Activated CD4-positive, alpha-beta T cell treated with anti-CD3 and anti-CD28 coated beads, Interleukin-2, amount 50 U/mL, for 24 hours (primary cell): ENCODE results near the gene FAM135A.
"Not testable (repeated sequence)": the region's sequence is repeated elsewhere in the genome, so short reads cannot be mapped to it uniquely, and the experiment has no call there.

Experiments used
- DNase-seq, 2 donors: peaks; one replicate each; pipeline ENCODE4 v3.0.0-alpha.2; 2020; ENCODE audit warnings: low read depth in 1 of 2, low spot score in 1 of 2

FAM135A gene

DNA sequence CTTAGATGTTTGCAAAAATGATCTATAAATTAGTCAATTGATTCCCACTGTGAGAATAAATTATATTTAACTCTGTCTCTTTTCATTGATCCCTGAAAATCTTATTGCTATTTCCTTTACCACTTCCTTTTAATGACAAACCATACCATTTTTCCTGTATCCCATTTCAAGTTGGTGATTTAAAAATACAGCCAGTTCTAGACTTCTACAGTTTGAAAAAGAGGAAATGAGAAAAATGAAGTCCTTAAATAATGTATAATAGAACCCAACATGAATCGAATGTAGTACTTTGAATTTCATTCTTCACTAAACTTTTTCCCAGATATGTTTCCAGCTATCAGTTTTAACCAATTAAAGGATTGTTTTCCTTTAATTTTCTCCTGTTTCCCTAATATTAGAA lies 124.0 kb downstream of the FAM135A start:
- DNase-seq = no peak

DNA sequence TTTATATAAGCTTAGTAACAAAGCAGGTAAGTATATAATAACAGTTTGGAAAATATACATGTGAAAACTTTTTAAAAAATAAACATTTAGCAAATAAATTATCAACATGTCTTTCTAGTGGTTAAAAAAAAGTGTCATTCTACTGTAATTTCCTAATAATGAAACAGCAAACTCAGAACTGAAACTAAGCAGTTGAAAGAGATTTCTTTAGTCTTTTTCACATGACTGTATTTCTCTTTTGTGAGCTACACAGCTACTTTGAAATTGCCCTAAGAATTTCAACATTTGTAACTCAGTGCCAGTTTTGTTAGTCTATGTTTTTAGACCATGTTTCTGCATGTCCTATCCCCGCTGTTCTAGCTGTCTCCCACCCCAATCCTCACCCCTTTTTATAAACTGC lies 125.1 kb downstream of the FAM135A start:
- no peak for DNase-seq

DNA sequence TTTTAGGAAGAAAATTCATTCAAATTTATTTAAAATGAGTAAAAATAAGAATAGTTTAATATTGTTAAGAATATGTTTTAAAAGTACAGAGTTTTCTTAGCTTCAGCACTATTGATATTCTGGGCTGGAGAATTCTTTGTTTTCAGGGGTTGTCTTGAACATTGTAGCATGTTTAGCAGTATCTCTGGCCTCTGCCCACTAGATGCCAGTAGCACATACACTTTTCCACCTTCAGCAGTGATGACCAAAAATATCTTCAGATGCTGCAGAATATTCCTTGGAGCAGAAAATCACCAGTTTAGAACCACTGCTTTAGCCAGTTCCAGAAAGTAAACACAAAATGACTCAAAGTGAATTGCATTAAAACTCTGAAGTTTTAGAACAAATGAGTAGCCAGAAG lies 134.0 kb downstream of the FAM135A start:
- DNase-seq = no peak

DNA sequence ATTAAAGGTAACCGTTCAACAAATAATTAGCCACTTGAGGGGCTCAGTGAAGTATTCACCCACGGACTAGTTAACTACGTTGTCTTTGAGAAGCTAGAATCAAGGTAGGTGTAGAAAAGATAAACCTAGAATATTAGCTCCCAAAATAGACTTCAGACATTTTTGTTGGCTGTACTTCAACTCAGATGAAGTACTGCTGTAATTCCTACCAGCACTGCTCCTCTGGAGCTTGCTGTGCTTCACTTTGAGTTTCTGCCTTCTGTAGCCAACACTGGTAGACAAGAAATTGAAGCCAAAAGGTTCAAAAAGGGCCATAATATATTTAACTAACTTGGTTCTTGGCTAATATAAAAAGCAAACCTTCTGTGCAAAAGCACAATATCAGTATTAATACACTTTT lies 134.6 kb downstream of the FAM135A start:
- DNase-seq = no peak

DNA sequence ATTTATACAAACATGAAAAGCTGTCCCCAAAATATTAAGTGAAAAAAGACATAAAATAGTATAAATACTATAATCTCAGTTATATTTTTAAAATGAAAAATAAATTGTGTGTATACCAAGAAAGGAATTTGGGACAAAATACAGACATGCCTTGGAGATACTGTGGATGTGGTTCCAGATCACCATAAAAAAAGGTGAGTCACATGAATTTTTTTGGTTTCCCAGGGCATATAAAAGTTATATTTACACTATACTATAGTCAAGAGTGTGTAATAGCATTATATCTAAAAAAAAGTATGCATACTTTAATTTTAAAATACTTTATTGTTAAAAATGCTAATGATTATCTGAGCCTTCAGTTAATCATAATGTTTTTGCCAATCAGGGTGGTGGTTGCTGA lies 136.0 kb downstream of the FAM135A start:
- no peak for DNase-seq

DNA sequence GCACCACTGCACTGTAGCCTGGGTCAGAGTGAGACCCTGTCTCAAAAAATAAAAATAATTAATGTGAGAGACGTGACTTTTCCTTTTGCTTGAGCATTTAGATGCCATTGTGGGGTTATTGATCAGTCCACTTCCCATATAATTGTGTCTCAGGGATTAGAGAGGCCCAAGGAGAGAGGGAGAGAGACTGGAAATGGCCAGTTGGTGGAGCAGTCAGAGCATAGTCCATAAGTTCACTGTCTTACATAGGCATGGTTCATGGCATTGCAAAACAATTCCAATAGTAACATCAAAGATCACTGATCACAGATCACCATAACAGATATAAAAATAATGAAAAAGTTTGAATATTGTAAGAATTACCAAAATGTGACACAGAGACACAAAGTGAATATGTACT lies 138.3 kb downstream of the FAM135A start:
- DNase-seq = no peak

DNA sequence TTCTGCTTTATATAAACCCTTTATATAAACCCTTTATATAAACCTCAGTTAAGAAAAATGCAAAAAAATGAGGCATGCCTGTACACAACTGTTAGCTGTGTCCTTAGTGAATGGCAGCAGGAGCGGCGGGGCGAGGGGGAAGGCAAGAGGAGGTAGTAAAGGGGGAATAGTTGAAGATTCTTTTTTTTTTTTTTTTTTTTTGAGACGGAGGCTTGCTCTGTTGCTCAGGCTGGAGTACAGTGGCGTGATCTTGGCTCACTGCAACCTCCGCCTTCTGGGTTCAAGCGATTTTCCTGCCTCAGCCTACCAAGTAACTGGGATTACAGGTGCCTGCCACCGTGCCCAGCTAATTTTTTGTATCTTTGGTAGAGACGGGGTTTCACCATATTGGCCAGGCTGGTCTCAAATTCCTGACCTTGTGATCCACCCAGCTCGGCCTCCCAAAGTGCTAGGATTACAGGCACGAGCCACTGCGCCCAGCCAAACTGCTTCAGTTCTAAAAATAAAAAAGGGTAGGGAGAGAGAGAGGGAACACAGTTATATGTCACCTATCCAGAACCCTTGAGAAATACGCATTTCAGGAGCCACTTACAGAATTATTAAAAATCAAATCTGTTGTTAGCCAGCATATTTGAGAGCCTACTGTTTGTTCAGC lies 139.1 kb downstream of the FAM135A start:
- DNase-seq = not testable (repeated sequence)

DNA sequence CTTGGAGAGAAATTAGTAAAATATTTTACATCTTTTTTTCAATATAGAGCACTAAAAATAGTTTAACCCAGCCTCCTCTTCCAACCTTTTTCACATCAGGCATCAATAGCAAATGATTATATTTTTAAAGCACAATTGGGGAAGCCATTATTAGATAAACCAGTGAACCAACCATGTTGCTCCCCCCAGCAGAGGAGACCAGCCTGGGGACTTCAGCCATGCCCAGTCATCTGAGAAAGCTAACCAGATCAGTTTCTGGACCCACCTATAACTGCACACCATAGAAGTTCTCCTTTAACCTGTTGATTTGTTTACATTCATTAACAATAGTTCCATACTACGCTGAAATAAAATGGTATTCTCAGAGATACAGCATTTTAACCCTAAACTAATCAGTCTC lies 139.7 kb downstream of the FAM135A start:
- DNase-seq = no peak

DNA sequence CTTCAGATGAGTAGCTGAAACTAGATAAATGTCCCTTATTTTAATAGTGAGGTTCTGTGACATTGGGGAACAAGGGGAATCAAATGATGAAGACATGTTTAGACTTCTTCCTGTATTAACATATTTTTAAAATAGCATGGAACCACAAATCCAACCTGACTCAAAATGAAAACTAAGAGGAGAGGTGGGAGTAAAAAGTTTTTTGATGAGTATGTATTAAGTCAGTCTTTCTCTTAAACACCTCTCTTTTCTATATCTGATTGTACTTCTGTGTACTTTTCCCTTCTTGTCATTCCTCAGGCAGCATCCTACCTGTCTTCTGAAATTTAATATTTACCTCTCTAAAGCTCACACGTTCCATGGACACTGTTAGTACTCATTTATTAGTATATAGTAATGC lies 144.7 kb downstream of the FAM135A start:
- no peak for DNase-seq

DNA sequence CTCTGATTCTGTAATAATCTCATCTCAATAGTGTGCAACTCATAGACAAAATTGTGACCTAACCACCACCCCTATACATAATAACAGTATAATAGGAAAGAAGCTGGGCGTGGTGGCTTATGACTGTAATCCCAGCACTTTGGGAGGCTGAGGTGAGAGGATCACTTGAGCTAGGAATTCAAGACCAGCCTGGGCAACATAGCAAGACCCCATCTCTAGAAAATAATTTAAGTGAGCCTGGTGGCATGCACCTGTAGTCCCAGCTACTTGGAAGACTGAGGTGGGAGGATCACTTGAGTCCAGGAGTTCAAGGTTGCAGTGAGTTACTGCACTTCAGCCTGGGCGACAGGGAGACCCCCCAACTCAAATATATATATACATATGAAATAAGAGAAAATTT lies 149.1 kb downstream of the FAM135A start:
- DNase-seq = not testable (repeated sequence)

DNA sequence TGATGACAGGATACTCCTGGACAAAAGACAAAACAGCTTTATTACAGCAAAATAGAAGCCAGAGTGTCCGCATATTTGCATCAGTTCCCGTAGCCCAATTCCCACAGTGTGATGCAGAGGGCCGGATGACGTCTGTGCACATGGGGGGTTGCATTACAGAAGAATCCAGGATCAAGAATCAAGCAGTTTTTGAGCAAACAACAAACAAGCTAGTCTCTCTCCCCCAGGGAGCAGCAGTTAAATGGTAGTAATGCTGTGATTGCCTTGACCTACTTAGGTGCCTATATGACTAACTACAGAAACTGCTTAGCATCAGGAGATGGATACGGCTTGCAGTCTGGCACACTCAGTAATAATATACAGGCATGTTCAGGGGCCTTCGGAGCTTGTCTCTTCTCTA lies 150.2 kb downstream of the FAM135A start:
- no peak for DNase-seq

DNA sequence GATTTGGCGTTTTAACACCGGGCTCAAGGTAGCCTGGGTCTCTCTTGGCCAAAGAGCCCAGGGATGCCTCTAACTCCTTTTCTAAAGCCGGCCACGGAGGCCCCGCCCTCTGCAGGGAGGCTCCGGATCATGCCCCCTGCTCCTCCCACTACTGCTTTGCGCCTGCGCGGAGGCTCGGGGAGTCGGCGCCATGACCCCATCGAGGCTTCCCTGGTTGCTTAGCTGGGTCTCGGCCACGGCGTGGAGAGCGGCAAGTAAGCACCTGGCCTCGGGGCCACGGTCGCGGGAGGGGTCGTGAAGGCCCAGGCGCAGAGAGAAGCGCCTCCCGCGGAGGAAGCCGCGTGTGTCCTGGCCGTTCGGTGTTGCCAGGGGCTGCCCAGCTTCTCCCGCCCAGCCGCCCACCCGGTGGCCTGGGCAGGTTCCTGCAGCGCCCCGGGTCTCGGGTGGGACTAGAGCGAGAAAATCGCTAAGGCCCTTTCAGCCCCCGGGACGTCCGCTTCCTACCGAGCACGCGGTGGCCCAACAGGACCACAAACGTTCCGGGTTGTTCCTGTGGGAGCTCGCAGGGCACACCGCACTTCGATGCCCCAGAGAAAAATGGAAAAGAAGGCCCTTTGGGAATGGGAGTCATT lies 153.6 kb downstream of the FAM135A start, which contains the start of gene SDHAF4:
Gene SDHAF4, plus strand, starts transcription at position 180 of the 632 bp plus-strand sequence. Its CDS starts 11 bp downstream, at position 191.
- DNase-seq = peak; percentile 91 to 92

DNA sequence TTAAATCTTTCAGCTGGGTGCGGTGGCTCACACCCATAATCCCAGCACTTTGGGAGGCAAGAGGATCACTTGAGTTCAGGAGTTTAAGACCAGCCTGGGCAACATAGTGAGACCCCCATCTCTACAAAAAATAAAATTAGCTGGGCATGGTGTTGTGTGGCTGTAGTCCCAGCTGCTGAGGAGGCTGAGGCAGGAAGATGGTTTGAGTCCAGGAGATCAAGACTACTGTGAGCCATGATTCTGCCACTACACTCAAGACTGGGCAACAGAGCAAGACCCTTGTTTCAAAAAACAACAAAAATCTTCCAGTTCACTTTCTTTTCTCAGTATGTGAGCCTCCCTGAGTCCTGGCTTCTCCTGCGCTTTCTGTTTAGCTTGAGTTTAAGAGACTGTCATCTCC lies 161.3 kb downstream of the FAM135A start:
- DNase-seq = no peak

DNA sequence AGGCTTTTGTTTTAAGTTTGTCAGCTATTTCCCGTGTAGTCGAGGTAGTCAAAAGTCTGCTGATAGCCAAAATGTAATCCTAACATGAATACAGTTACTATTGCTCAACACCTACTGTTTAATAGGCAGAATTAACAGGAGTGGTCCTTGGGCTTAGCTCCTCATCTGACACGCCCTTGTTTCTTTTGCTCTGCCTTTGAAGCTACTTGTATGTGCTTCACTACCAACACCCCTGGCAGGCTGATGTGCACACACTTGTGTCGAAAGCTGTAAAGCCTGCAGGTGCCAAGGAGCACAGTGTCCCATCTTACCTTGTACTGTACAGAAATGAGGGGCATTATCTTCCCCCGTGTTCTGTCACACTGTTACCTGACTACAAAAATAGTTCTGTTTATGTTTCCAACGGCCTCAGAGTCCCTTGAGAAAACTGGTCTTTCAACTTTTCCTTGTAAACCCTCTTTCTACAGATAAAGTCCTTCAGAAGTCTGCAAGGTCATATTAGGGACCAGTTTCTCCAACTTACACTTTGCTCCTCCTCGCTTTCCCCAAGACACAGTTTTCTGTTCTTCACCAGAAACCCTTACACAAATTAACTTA lies 162.7 kb downstream of the FAM135A start:
- no peak for DNase-seq

DNA sequence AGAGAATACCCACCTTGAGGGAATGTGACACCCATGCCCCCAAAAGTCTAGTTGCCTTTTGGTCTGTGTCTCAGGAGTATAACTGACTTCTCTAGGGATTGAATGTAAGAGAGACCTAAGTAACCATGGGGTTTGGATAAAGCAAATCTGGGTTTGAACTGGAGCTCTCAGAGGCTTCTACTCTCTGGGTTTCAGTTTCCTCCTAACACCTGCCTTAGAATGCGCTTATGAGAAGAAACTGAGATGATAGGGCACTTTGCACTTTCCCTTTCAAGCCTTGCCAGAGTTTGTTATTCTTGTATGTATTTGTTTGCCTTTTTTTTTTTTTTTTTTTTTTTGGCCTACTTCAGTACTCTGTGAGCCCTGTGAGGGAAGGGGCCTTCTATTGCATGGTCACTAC lies 172.8 kb downstream of the FAM135A start:
- no peak for DNase-seq

DNA sequence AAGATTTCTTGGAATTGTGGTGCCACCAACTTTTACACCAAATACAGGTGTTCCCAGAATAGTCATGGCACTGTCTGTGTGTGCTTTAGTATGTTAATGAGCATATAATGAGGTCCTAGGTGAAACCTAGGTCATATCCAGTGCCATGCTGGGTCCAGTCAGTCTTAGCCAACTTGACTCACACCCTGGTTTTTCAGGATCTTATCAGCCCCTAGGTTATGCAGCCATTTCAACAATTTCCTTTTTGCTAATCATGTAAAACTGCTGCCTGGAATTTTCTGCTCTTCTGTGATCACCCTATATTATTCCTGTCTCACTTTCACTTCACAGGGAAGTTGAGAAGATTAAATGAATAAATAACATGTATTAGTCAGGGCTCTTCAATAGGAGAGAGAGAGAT lies 177.1 kb downstream of the FAM135A start:
- DNase-seq = no peak

DNA sequence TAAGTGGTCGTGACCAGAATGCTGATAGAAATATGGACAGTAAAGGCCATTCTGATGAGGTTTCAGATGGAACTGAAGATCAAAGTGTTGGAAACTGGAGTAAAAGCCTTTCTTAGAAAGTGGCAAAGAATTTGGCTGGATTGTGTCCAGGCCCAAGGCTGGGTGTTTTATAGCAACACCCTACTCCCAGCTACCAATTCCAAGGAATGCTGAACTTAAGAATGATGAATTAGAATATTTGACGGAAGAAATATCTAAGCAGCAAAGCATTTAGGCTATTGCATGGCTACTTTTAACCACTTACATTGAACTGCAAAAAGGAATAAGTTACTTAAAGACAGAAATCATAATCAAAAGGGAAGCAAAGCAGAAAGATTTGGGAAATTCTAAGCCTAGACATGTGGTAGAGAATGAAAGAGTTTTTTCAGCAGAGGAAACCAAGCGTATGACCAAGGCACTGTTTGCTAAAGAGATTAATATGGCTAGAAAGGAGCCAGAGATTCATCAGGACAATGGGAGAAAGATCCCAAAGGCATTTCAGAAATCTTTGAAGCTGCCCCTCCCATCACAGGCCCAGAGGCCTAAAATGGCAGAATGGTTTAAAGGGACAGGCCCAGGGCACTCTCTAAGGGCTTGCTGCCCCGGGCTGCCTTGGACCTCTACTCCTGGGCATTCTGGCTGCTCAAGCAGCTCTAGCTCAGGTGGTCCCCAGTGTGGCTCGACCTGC lies 179.2 kb downstream of the FAM135A start:
- no peak for DNase-seq

DNA sequence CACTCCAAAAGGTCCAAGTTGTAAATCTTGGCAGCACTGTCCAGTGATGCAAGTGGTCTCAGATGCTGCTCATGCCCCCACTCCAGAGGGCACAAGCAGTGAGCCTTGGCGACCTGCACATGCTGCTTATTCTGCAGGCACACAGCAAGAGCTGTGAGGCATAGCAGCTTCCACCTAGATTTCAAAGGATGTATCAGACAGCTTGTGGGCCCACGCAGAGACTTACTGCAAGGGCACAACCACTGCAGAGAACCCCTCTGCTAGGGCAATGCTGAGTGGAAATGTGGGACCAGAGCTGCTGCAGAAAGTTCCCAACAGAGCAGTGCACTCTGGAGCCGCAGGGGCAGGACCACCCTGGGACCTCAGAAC lies 179.8 kb downstream of the FAM135A start:
- DNase-seq = no peak

DNA sequence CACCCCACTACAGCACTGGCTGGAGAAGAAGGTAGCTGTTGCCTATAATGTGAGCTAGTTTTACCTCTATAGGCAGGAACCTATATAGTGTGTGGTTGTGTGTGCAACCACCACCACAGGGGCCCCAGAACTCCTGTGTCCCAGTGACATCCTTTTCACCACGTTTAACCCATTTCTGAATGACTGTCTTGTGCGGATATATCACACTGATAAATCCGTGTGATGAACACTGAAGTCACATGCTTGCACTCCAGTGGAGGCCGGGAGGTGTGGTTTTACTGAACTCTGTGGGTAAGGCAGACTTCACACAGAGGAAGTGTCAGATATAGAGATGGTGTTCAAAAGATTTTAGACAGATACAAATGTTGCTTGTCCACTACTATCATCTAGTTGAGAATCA lies 185.9 kb downstream of the FAM135A start:
- no peak for DNase-seq

DNA sequence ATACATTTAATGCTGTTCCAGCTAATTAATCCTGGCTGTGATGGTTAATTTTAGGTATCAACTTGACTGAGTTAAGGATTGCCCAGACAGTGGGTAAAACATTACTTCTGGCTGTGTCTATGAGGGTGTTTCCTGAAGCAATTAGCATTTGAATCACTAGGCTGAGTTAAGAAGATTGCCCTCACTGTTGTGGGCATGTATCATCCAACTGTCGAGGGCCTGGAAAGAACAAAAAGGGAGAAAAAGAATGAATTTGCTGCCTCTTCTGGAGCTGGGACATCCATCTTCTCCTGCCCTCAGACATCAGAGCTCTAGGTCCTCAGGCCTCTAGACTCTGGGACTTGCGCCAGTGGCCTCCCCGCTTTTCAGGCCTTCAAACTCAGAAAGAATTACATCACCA lies 187.7 kb downstream of the FAM135A start:
- no peak for DNase-seq

DNA sequence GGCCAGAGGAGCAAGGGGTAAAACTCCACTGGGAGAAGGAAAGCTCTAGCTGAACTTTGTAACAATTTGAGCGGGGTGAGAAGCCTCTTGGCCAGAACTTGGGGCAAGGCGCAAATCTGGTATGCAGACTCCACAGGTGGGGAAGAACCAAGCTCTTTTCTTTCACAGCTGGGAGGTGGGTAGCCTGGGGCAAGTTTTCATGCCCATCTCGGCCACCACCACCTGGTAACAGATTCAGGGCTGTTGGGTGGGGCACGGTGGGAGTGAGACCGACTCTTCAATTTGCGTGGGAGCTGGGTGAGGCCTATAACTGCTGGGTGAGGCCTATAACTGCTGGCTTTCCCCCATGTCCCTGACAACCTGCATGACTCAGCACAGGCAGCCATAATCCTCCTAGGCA lies 190.9 kb downstream of the FAM135A start:
- DNase-seq = no peak

DNA sequence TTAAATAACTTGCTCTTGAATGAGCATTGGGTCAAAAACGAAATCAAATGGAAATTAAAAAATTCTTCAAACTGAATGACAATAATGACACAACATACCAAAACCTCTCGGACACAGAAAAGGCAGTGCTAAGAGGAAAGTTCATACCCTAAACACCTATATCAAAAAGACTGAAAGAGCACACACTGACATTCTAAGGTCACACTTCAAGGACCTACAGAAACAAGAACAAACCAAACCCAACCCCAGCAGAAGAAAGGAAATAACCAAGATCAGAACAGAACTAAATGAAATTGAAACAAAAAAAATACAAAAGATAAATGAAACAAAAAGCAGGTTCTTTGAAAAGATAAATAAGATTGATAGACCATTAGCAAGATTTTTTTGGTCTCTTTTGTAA lies 194.1 kb downstream of the FAM135A start:
- DNase-seq = not testable (repeated sequence)
